Lower leg skin (tissue), 4 donors: ENCODE results near the gene ASH1L. TPM values are rescaled to one million over a fixed set of nuclear protein-coding genes. Genes with fewer than 3 reads are reported as not detected.

Experiments
- DNase-seq, 2 donors: peaks; one replicate each; pipeline ENCODE4 v3.0.0-alpha.2; 2019; ENCODE audit warnings: low spot score in 2 of 2
- H3K4me3 ChIP-seq: fragments of 200-600 bp; sonication (generic); 2 replicates; pipeline ENCODE4 v1.5.1; 2017; ENCODE audit warnings: mild to moderate bottlenecking, low read depth; ENCODE audit not compliant: poor library complexity, severe bottlenecking
- POLR2A ChIP-seq, 2 donors: fragments of 450-650 bp; IDR thresholded peaks; one replicate each; pipeline ENCODE4 v1.6.1; 2016 to 2017; ENCODE audit warnings: antibody characterized with exemption in 2 of 2, mild to moderate bottlenecking in 1 of 2, moderate library complexity in 1 of 2
- WGBS, 2 donors: methylation state at CpG; one replicate each; pipeline ENCODE4 v1.1.5; 2018; 5-methylcytosine and 5-hydroxymethylcytosine counted together
- intact Hi-C: fragments of 100-400 bp; cut with DNase I; formaldehyde crosslinking; loops from one replicate; pipeline ENCODE4 v1.15.0; 2023; ENCODE audit warnings: low total_unique reads
- microRNA counts, 2 donors: library from miRNA; unstranded; fragments of <30 nt; microRNA quantifications; one replicate each; lab custom pipeline; 2016
- microRNA-seq, 2 donors: library from miRNA; unstranded; fragments of <30 nt; microRNA quantifications; one replicate each; pipeline ENCODE4, GENCODE V29; 2016; ENCODE audit warnings: borderline replicate concordance in 2 of 2, borderline number of aligned reads in 1 of 2
- total RNA-seq, 4 donors: library from RNA; depleted of rRNA; stranded (reverse); fragments of >200 nt; gene quantifications; one replicate each; pipeline ENCODE4 v1.1.0, GENCODE V29; 2016
- TF ChIP-seq, protein P1 (sequence below), 3 donors: fragments of 450-650 bp; IDR thresholded peaks; one replicate each; pipeline ENCODE4 v1.5.1; 2016; ENCODE audit warnings: antibody characterized with exemption in 3 of 3, mild to moderate bottlenecking in 3 of 3, moderate library complexity in 2 of 3

Gene ASH1L
- total RNA-seq, 4 donors from 2014 or later, result 40.6 to 59.4 (median 49.9) TPM

DNA sequence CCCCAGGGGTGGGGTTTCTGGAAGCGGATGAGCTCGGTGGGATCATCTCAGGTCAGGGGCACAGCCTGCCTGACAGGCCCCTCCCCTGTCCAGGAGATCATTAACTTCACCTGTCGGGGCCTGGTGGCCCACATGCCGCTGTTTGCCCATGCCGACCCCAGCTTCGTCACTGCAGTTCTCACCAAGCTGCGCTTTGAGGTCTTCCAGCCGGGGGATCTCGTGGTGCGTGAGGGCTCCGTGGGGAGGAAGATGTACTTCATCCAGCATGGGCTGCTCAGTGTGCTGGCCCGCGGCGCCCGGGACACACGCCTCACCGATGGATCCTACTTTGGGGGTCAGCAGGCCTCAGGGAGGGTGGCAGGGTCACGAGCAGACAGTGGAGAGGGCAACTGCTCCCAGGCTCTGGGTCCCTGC lies 277.0 kb downstream of the ASH1L start:
- no peak for DNase-seq
- WGBS, 2 donors, result 86 to 90% methylated on average over 14 to 18 of the region's 18 CpGs
- no peak for TF ChIP-seq POLR2A (IDR thresholded peaks at IDR 0.05)
- TF ChIP-seq, protein P1, sequence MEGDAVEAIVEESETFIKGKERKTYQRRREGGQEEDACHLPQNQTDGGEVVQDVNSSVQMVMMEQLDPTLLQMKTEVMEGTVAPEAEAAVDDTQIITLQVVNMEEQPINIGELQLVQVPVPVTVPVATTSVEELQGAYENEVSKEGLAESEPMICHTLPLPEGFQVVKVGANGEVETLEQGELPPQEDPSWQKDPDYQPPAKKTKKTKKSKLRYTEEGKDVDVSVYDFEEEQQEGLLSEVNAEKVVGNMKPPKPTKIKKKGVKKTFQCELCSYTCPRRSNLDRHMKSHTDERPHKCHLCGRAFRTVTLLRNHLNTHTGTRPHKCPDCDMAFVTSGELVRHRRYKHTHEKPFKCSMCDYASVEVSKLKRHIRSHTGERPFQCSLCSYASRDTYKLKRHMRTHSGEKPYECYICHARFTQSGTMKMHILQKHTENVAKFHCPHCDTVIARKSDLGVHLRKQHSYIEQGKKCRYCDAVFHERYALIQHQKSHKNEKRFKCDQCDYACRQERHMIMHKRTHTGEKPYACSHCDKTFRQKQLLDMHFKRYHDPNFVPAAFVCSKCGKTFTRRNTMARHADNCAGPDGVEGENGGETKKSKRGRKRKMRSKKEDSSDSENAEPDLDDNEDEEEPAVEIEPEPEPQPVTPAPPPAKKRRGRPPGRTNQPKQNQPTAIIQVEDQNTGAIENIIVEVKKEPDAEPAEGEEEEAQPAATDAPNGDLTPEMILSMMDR (IDR thresholded peaks at IDR 0.05), result no peak
- intact Hi-C loops, result no loop called here
- no peak overlapping the region for H3K4me3 ChIP-seq

MicroRNA genes within 50 kb of the gene (microRNA counts, 767-probe panel; counts per million panel counts)
- 0 to 358 counts per million in 2 donors for microRNA hsa-miR-555 (lab: Ali Mortazavi, UCI)

Small RNA genes within 50 kb of the gene (microRNA-seq; reads per million reads assigned to microRNA genes)
- 0 reads per million in 2 donors for gene MIR555

Other genes with a start within 250 kb of the ASH1L start
- gene RUSC1, start 241.9 kb downstream of the ASH1L start, total RNA-seq, result 10 to 100 TPM; 33.7 to 42.2 (median 41.1) TPM
- gene MSTO1, start 47.4 kb upstream of the ASH1L start, total RNA-seq, result 10 to 100 TPM in 2 of 4 donors, 1 to 10 TPM in 2; 6.1 to 12.8 (median 10.2) TPM
- 100 to 1,000 TPM in 3 of 4 donors, 10 to 100 TPM in 1; 54.8 to 121 (median 113) TPM for gene YY1AP1, start 126.0 kb upstream of the ASH1L start, total RNA-seq
- gene DAP3, start 126.3 kb upstream of the ASH1L start, total RNA-seq, result 100 to 1,000 TPM in 3 of 4 donors, 10 to 100 TPM in 1; 88.7 to 163 (median 120) TPM